Measurements from ENCODE around the gene ZNF135. TPM values are rescaled to one million over a fixed set of nuclear protein-coding genes. Genes with fewer than 3 reads are reported as not detected.

Gene ZNF135
- total and polyA plus RNA-seq, 2 donors, result 7.0 to 14.6 TPM

Other genes starting within 250 kb of the ZNF135 start
- gene ZNF552, start 244.4 kb upstream of the ZNF135 start, total RNA-seq, result 7.3 TPM
- 7.8 TPM for gene ZNF552, start 244.4 kb upstream of the ZNF135 start, polyA plus RNA-seq
- 12.4 TPM for gene ZNF587B, start 229.0 kb upstream of the ZNF135 start, total RNA-seq
- gene ZNF587B, start 229.0 kb upstream of the ZNF135 start, polyA plus RNA-seq, result 9.1 TPM
- 16.6 TPM for gene ZNF587, start 209.4 kb upstream of the ZNF135 start, total RNA-seq
- 25.4 TPM for gene ZNF587, start 209.4 kb upstream of the ZNF135 start, polyA plus RNA-seq
- gene ZNF814, start 170.2 kb upstream of the ZNF135 start, total RNA-seq, result 19.5 TPM
- gene ZNF814, start 170.2 kb upstream of the ZNF135 start, polyA plus RNA-seq, result 16.7 TPM
- 15.1 TPM for gene ZNF417, start 142.7 kb upstream of the ZNF135 start, total RNA-seq
- 5.4 TPM for gene ZNF417, start 142.7 kb upstream of the ZNF135 start, polyA plus RNA-seq
- gene ZNF418, start 123.9 kb upstream of the ZNF135 start, total RNA-seq, result 12.8 TPM
- gene ZNF418, start 123.9 kb upstream of the ZNF135 start, polyA plus RNA-seq, result 8.2 TPM
- 7.5 TPM for gene ZNF256, start 111.6 kb upstream of the ZNF135 start, total RNA-seq
- gene ZNF256, start 111.6 kb upstream of the ZNF135 start, polyA plus RNA-seq, result 7.0 TPM
- gene C19orf18, start 84.7 kb upstream of the ZNF135 start, total RNA-seq, result 0.47 TPM
- gene C19orf18, start 84.7 kb upstream of the ZNF135 start, polyA plus RNA-seq, result 7.7 TPM
- gene ZNF606, start 56.5 kb upstream of the ZNF135 start, total RNA-seq, result 17.8 TPM
- gene ZNF606, start 56.5 kb upstream of the ZNF135 start, polyA plus RNA-seq, result 18.8 TPM
- 0.42 TPM for gene ZSCAN1, start 25.3 kb upstream of the ZNF135 start, total RNA-seq
- 1.6 TPM for gene ZSCAN1, start 25.3 kb upstream of the ZNF135 start, polyA plus RNA-seq
- 27.8 TPM for gene ZSCAN18, start 38.9 kb downstream of the ZNF135 start, total RNA-seq
- gene ZSCAN18, start 38.9 kb downstream of the ZNF135 start, polyA plus RNA-seq, result 73.4 TPM
- 11.9 TPM for gene ZNF329, start 91.5 kb downstream of the ZNF135 start, total RNA-seq
- gene ZNF329, start 91.5 kb downstream of the ZNF135 start, polyA plus RNA-seq, result 9.3 TPM
- 15.7 TPM for gene ZNF274, start 123.8 kb downstream of the ZNF135 start, total RNA-seq
- 33.2 TPM for gene ZNF274, start 123.8 kb downstream of the ZNF135 start, polyA plus RNA-seq
- gene ZNF544, start 169.6 kb downstream of the ZNF135 start, total RNA-seq, result 37.1 TPM
- gene ZNF544, start 169.6 kb downstream of the ZNF135 start, polyA plus RNA-seq, result 28.0 TPM
- 4.1 TPM for gene ZNF8, start 219.7 kb downstream of the ZNF135 start, total RNA-seq
- gene ZNF8, start 219.7 kb downstream of the ZNF135 start, polyA plus RNA-seq, result 3.7 TPM
- 55.2 TPM for gene ERVK3-1, start 246.1 kb downstream of the ZNF135 start, total RNA-seq
- gene ERVK3-1, start 246.1 kb downstream of the ZNF135 start, polyA plus RNA-seq, result 60.9 TPM

All from thymus (tissue), 2 donors.